A549 (cell line): ENCODE data around the gene PCDHAC1.

ENCODE experiments used
- CEBPB ChIP-seq, 2 experiments: fragments of >200 bp in 1 of 2; sonication (Bioruptor Twin) in 1 of 2; formaldehyde crosslinking in 1 of 2; IDR thresholded peaks; 2 replicates each; pipeline ENCODE4 v1.6.1; 2012 to 2016
- EP300 ChIP-seq, 2 experiments: fragments of >200 bp; sonication (Bioruptor Twin); formaldehyde crosslinking; IDR thresholded peaks; 2 replicates in 1 of 2; 3 replicates in 1 of 2; pipeline ENCODE4 v1.6.1; 2016 to 2017
- POLR2A ChIP-seq: IDR thresholded peaks from 2 replicates; pipeline ENCODE4 v1.6.1; 2012; ENCODE audit warnings: mild to moderate bottlenecking, low read length
- RAD21 ChIP-seq, 2 experiments: fragments of >200 bp in 1 of 2; sonication (Bioruptor Twin) in 1 of 2; formaldehyde crosslinking in 1 of 2; IDR thresholded peaks in 1 of 2; conservative IDR thresholded peaks in 1 of 2; 2 replicates in 1 of 2; 3 replicates in 1 of 2; pipeline ENCODE4 v1.6.1; 2012 to 2018; ENCODE audit warnings: inconsistent platforms in 1 of 2
- RARB ChIP-seq: fragments of 250-450 bp; sonication (Bioruptor Pico); IDR thresholded peaks from 2 replicates; pipeline ENCODE4 v1.8.0; 2021; ENCODE audit warnings: mild to moderate bottlenecking, moderate library complexity
- RCOR1 ChIP-seq: fragments of 150-350 bp; IDR thresholded peaks from 2 replicates; pipeline ENCODE4 v1.6.1; 2014; ENCODE audit warnings: antibody characterized with exemption, low read length, low read depth
- TF ChIP-seq, protein P1 (sequence below): fragments of >200 bp; sonication (Bioruptor Twin); formaldehyde crosslinking; IDR thresholded peaks from 3 replicates; pipeline ENCODE4 v1.5.1; 2016
- TF ChIP-seq, protein P2 (sequence below): fragments of 450-650 bp; IDR thresholded peaks from 2 replicates; pipeline ENCODE4 v1.6.1; 2014; ENCODE audit warnings: antibody characterized with exemption
- TF ChIP-seq, protein P3 (sequence below): fragments of >200 bp; sonication (Bioruptor Twin); formaldehyde crosslinking; IDR thresholded peaks from 2 replicates; pipeline ENCODE4 v1.6.1; 2016

DNA sequence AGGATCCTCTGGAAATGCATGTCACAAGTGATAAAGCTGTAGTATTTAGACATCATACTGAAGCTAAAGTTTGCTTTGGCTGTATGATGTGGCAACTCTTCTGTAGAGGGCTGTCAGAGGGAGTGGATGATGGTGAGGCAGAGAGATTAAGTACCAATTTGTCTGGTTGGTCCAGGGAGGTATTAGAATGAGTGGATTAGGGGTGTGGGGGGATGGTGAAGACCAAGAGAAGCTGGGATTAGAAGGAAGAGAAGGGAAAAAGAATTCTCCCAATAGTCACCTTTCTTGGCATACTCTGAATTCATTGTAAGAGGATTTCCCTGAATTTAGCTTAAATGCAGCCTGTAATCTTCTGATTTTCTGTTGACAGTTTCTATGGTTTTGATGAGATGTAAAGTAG, 43.8 kb downstream of the PCDHAC1 start:
- TF ChIP-seq, protein P1, sequence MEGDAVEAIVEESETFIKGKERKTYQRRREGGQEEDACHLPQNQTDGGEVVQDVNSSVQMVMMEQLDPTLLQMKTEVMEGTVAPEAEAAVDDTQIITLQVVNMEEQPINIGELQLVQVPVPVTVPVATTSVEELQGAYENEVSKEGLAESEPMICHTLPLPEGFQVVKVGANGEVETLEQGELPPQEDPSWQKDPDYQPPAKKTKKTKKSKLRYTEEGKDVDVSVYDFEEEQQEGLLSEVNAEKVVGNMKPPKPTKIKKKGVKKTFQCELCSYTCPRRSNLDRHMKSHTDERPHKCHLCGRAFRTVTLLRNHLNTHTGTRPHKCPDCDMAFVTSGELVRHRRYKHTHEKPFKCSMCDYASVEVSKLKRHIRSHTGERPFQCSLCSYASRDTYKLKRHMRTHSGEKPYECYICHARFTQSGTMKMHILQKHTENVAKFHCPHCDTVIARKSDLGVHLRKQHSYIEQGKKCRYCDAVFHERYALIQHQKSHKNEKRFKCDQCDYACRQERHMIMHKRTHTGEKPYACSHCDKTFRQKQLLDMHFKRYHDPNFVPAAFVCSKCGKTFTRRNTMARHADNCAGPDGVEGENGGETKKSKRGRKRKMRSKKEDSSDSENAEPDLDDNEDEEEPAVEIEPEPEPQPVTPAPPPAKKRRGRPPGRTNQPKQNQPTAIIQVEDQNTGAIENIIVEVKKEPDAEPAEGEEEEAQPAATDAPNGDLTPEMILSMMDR = no peak
- TF ChIP-seq, protein P2, sequence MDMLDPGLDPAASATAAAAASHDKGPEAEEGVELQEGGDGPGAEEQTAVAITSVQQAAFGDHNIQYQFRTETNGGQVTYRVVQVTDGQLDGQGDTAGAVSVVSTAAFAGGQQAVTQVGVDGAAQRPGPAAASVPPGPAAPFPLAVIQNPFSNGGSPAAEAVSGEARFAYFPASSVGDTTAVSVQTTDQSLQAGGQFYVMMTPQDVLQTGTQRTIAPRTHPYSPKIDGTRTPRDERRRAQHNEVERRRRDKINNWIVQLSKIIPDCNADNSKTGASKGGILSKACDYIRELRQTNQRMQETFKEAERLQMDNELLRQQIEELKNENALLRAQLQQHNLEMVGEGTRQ = no peak
- TF ChIP-seq EP300 (IDR thresholded peaks at IDR 0.05) = no peak
- no peak for TF ChIP-seq RAD21 (conservative IDR thresholded peaks at IDR 0.05 in 1 of 2, IDR thresholded peaks at IDR 0.05 in 1 of 2)
- no peak for TF ChIP-seq POLR2A
- TF ChIP-seq RCOR1 = no peak
- TF ChIP-seq CEBPB (IDR thresholded peaks at IDR 0.05) = no peak
- TF ChIP-seq, protein P3, sequence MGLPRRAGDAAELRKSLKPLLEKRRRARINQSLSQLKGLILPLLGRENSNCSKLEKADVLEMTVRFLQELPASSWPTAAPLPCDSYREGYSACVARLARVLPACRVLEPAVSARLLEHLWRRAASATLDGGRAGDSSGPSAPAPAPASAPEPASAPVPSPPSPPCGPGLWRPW = no peak
- TF ChIP-seq RARB (CRISPR knock-in tag) = no peak
